ENCODE results near the gene NHSL1. TPM values are rescaled to one million over a fixed set of nuclear protein-coding genes. Genes with fewer than 3 reads are reported as not detected.

The NHSL1 gene
- total RNA-seq, 2 donors from 2014 or later: 9.7 to 13.3 TPM

DNA sequence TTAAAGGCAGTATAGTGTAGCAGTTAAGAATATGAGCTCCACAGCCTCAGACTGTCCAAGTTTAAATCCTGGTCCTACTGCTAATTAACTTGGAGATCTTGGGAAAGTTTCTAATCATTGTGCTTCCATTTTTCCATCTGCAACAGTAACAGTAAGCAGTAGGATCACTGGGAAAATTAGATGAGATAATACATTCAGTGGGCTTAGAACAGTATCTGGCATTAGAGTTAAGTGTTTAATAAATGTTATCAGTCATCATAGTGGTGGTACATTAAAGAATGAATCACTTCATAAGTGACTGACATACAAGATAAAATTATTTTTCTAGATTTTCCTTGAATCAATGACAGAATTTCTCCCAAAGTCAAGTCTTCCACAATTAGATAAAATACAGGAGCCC, 5.0 kb downstream of the NHSL1 start:
- Histone ChIP-seq H3K27ac (no peak overlapping the region), H3K4me3 (no peak overlapping the region), H3K9me3 (no peaks in the 10 kb centered on the region), H3K4me1 (ENCODE audit: control insufficient read depth in 1 of 2, low read depth in 2 of 2) (no peaks in the 10 kb centered on the region), H3K36me3 (no peaks in the 10 kb centered on the region), H3K27me3 (replicated peaks; ENCODE audit: insufficient read depth) (no peaks in the 10 kb centered on the region)
- no peak for ATAC-seq (ENCODE audit: insufficient number of reproducible peaks, low FRiP score, low read depth)
- TF ChIP-seq, protein P1, sequence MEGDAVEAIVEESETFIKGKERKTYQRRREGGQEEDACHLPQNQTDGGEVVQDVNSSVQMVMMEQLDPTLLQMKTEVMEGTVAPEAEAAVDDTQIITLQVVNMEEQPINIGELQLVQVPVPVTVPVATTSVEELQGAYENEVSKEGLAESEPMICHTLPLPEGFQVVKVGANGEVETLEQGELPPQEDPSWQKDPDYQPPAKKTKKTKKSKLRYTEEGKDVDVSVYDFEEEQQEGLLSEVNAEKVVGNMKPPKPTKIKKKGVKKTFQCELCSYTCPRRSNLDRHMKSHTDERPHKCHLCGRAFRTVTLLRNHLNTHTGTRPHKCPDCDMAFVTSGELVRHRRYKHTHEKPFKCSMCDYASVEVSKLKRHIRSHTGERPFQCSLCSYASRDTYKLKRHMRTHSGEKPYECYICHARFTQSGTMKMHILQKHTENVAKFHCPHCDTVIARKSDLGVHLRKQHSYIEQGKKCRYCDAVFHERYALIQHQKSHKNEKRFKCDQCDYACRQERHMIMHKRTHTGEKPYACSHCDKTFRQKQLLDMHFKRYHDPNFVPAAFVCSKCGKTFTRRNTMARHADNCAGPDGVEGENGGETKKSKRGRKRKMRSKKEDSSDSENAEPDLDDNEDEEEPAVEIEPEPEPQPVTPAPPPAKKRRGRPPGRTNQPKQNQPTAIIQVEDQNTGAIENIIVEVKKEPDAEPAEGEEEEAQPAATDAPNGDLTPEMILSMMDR (IDR thresholded peaks at IDR 0.05): no peak
- DNase-seq (ENCODE audit: low spot score): no peak

DNA sequence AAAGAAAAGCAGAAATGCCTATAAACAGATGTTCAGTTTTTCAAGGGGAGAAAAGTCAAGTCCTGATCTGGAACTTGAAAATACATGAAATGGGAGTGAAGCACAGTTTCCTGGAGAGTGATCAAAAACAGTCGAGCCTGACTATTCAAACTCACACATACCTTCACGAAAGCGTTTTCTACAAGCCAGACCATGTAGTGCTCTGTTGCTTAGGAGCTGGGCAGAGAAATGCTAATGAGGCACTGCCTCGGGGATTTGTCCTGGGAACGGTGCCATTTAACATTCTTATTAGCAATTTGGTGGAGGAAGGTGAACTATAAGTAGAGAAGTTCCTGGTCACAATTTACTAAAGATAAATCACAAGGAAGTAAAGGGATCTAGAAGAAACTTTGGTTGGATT, 5.9 kb downstream of the NHSL1 start:
- Histone ChIP-seq H3K36me3 (no peaks in the 10 kb centered on the region), H3K4me3 (no peak overlapping the region), H3K27me3 (replicated peaks; ENCODE audit: insufficient read depth) (no peaks in the 10 kb centered on the region), H3K9me3 (no peaks in the 10 kb centered on the region), H3K27ac (no peak overlapping the region), H3K4me1 (ENCODE audit: control insufficient read depth in 1 of 2, low read depth in 2 of 2) (no peaks in the 10 kb centered on the region)
- ATAC-seq (ENCODE audit: insufficient number of reproducible peaks, low FRiP score, low read depth) (no peak), DNase-seq (ENCODE audit: low spot score) (no peak)
- TF ChIP-seq, protein P1 (IDR thresholded peaks at IDR 0.05): no peak

DNA sequence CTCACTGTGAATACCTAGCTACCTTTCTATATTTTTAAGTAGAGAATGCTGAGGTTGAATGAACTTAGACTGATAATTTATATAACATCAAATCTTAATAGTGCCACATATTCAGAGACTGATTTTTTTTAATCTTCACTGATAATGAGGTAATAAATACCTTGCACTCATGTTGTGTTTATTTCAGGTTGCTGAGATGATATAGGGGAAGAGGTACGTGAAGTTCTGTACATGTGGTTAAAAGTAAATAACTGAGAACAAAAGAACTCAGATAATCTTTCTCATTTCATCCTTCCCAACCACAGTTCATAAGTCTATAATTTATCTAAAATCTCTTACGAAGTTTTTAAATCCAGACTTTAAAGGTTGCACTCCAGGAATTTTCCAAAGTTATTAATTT, 6.4 kb downstream of the NHSL1 start:
- Histone ChIP-seq H3K9me3 (no peaks in the 10 kb centered on the region), H3K4me1 (ENCODE audit: control insufficient read depth in 1 of 2, low read depth in 2 of 2) (no peaks in the 10 kb centered on the region), H3K27me3 (replicated peaks; ENCODE audit: insufficient read depth) (no peaks in the 10 kb centered on the region), H3K27ac (no peak overlapping the region), H3K4me3 (no peak overlapping the region), H3K36me3 (no peaks in the 10 kb centered on the region)
- TF ChIP-seq, protein P1 (IDR thresholded peaks at IDR 0.05): no peak
- ATAC-seq (ENCODE audit: insufficient number of reproducible peaks, low FRiP score, low read depth) (no peak), DNase-seq (ENCODE audit: low spot score) (no peak)

DNA sequence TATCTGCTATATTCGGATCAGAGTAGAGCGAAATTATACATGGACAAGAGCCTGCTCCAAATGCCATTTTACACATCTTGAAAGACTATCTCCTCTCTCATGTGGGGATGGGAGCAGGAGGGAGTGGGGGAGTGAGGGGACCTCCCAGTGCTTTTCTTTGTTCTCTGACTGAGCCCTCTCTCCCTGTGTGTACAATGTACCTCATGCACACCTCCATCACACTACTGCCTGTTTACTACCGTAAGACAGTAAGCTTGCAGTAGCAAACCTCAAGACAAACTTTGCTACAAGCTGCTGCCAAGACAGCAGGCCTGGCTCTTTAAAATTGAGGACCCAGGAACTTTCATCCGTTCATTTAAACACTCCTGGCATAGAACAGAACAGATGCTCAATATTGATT, 7.2 kb downstream of the NHSL1 start:
- Histone ChIP-seq H3K36me3 (no peaks in the 10 kb centered on the region), H3K27ac (no peak overlapping the region), H3K9me3 (no peaks in the 10 kb centered on the region), H3K4me3 (no peak overlapping the region), H3K27me3 (replicated peaks; ENCODE audit: insufficient read depth) (no peaks in the 10 kb centered on the region), H3K4me1 (ENCODE audit: control insufficient read depth in 1 of 2, low read depth in 2 of 2) (no peaks in the 10 kb centered on the region)
- no peak for ATAC-seq (ENCODE audit: insufficient number of reproducible peaks, low FRiP score, low read depth)
- no peak for DNase-seq (ENCODE audit: low spot score)
- TF ChIP-seq, protein P1 (IDR thresholded peaks at IDR 0.05): no peak

DNA sequence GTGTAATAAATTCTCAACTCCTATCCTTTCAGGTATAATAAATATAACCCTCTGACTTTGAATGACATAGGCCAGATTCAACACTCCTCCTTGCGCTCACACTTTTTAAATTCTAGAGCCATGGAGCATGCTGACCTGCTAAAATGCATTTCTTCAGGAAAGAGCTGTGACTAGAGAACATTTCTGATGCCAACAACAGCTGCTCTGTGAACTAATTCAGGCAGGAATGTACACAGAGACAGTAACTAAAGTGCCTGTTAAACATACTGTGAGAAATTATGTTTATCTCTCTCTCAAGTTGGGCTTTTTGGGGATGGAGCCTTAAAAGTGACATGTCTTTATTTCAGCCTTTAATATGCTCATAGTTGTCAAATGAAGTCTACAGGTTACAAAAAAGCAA, 8.3 kb downstream of the NHSL1 start:
- no peaks in the 10 kb centered on the region for H3K4me1 ChIP-seq (ENCODE audit: control insufficient read depth in 1 of 2, low read depth in 2 of 2)
- H3K4me3 ChIP-seq: no peak overlapping the region
- H3K9me3 ChIP-seq: no peaks in the 10 kb centered on the region
- H3K36me3 ChIP-seq: no peaks in the 10 kb centered on the region
- no peak for ATAC-seq (ENCODE audit: insufficient number of reproducible peaks, low FRiP score, low read depth)
- no peaks in the 10 kb centered on the region for H3K27me3 ChIP-seq (replicated peaks; ENCODE audit: insufficient read depth)
- H3K27ac ChIP-seq: no peak overlapping the region
- no peak for DNase-seq (ENCODE audit: low spot score)
- TF ChIP-seq, protein P1 (IDR thresholded peaks at IDR 0.05): no peak
